CD14-positive monocyte (primary cell): ENCODE data around the gene KRT23. TPM values are rescaled to one million over a fixed set of nuclear protein-coding genes. Genes with fewer than 3 reads are reported as not detected.
"Not testable (repeated sequence)": the region's sequence is repeated elsewhere in the genome, so short reads cannot be mapped to it uniquely, and the experiment has no call there.

Experiments
- DNase-seq, 3 donors: peaks; one replicate each; pipeline ENCODE4 v3.0.0-alpha.2; 2011 to 2022
- H2AFZ ChIP-seq: 2 replicates; pipeline ENCODE4 v1.6.0; 2012; ENCODE audit warnings: mild to moderate bottlenecking, low read depth, low read length, inconsistent platforms; ENCODE audit not compliant: insufficient read depth, poor library complexity, severe bottlenecking
- H3K27ac ChIP-seq, 2 donors: 1 replicate in 1 of 2; 2 replicates in 1 of 2; pipeline ENCODE4 v1.5.1; 2012 to 2013; ENCODE audit warnings: low read length in 2 of 2, control low read depth in 1 of 2, inconsistent platforms in 1 of 2, low read depth in 1 of 2, mild to moderate bottlenecking in 1 of 2
- H3K27me3 ChIP-seq, 2 donors: one replicate each; pipeline versions ENCODE4 v1.6.0 to v1.6.1; 2011 to 2013; ENCODE audit warnings: low read length in 2 of 2; ENCODE audit not compliant: control insufficient read depth in 2 of 2, insufficient read depth in 2 of 2
- H3K36me3 ChIP-seq, 2 donors: replicated peaks in 1 of 2; 1 replicate in 1 of 2; 2 replicates in 1 of 2; pipeline versions ENCODE4 v1.5.1 to v1.6.1; 2012 to 2013; ENCODE audit warnings: low read length in 2 of 2, control low read depth in 1 of 2, inconsistent platforms in 1 of 2, mild to moderate bottlenecking in 1 of 2; ENCODE audit not compliant: insufficient read depth in 2 of 2, control insufficient read depth in 1 of 2
- H3K4me1 ChIP-seq, 2 donors: 1 replicate in 1 of 2; 2 replicates in 1 of 2; pipeline versions ENCODE4 v1.5.1 to v1.6.1; 2012 to 2013; ENCODE audit warnings: low read length in 2 of 2, control low read depth in 1 of 2, inconsistent platforms in 1 of 2, mild to moderate bottlenecking in 1 of 2, moderate library complexity in 1 of 2; ENCODE audit not compliant: insufficient read depth in 2 of 2, control insufficient read depth in 1 of 2
- H3K4me2 ChIP-seq: replicated peaks from 2 replicates; pipeline ENCODE3; 2012; ENCODE audit warnings: low read length, moderate library complexity, mild to moderate bottlenecking; ENCODE audit not compliant: poor library complexity, severe bottlenecking; ENCODE audit errors: extremely low read depth
- H3K4me3 ChIP-seq, 3 experiments: fragments of 200-600 bp in 1 of 3; sonication (generic) in 1 of 3; replicated peaks in 1 of 3; 1 replicate in 2 of 3; 2 replicates in 1 of 3; pipeline ENCODE4 v1.5.1; 2011 to 2013; ENCODE audit warnings: low read length in 3 of 3, mild to moderate bottlenecking in 3 of 3, control low read depth in 2 of 3, low read depth in 2 of 3, inconsistent platforms in 1 of 3, moderate library complexity in 1 of 3
- H3K79me2 ChIP-seq: 2 replicates; pipeline ENCODE4 v1.6.0; 2012; ENCODE audit warnings: mild to moderate bottlenecking, control low read depth, inconsistent platforms, low read length, moderate library complexity; ENCODE audit not compliant: insufficient read depth
- H3K9ac ChIP-seq: 2 replicates; pipeline ENCODE4 v1.6.0; 2017; ENCODE audit warnings: low read length, mild to moderate bottlenecking; ENCODE audit not compliant: insufficient read depth, poor library complexity, severe bottlenecking
- H3K9me3 ChIP-seq, 2 donors: replicated peaks in 1 of 2; 1 replicate in 1 of 2; 2 replicates in 1 of 2; pipeline versions ENCODE4 v1.5.1 to v1.6.1; 2012 to 2013; ENCODE audit warnings: low read length in 2 of 2, control low read depth in 1 of 2; ENCODE audit not compliant: control insufficient read depth in 1 of 2, insufficient read depth in 1 of 2
- H4K20me1 ChIP-seq: 2 replicates; pipeline ENCODE4 v1.6.0; 2012; ENCODE audit warnings: mild to moderate bottlenecking, low read length, control low read depth, moderate library complexity; ENCODE audit not compliant: insufficient read depth
- H3K27ac Mint-ChIP-seq, 7 donors: one replicate each; pipeline ENCODE4 v1.8.0; 2020; ENCODE audit warnings: mild to moderate bottlenecking in 7 of 7, mixed read lengths in 7 of 7, moderate library complexity in 6 of 7, inconsistent platforms in 2 of 7
- H3K27me3 Mint-ChIP-seq, 3 donors: one replicate each; pipeline ENCODE4 v1.8.0; 2021 to 2022; ENCODE audit warnings: low read depth in 3 of 3, mild to moderate bottlenecking in 3 of 3, mixed read lengths in 3 of 3, moderate library complexity in 3 of 3, inconsistent platforms in 1 of 3
- H3K36me3 Mint-ChIP-seq, 2 donors: one replicate each; pipeline ENCODE4 v1.8.0; 2020; ENCODE audit warnings: mixed read lengths in 2 of 2, inconsistent platforms in 1 of 2, mild to moderate bottlenecking in 1 of 2
- H3K4me1 Mint-ChIP-seq: one replicate; pipeline ENCODE4 v1.8.0; 2020; ENCODE audit warnings: mild to moderate bottlenecking, mixed read lengths
- H3K4me3 Mint-ChIP-seq, 2 donors: one replicate each; pipeline ENCODE4 v1.8.0; 2020; ENCODE audit warnings: mild to moderate bottlenecking in 2 of 2, mixed read lengths in 2 of 2, moderate library complexity in 1 of 2
- H3K9me3 Mint-ChIP-seq, 7 donors: one replicate each; pipeline ENCODE4 v1.8.0; 2020 to 2022; ENCODE audit warnings: mixed read lengths in 7 of 7, mild to moderate bottlenecking in 6 of 7, moderate library complexity in 6 of 7, inconsistent platforms in 2 of 7
- WGBS: methylation state at CpG from one replicate; pipeline ENCODE4 v1.1.5; 2013; ENCODE audit warnings: missing lambda C conversion rate; ENCODE audit not compliant: insufficient coverage; 5-methylcytosine and 5-hydroxymethylcytosine counted together
- intact Hi-C, 2 donors: fragments of 100-400 bp; cut with micrococcal nuclease; formaldehyde crosslinking; loops; one replicate each; pipeline versions ENCODE4 v1.15.0 to v1.15.1; 2023
- polyA plus RNA-seq, 3 donors: library from polyadenylated mRNA; depleted of rRNA in 1 of 3; unstranded in 2 of 3; stranded (reverse) in 1 of 3; fragments of 300-500 nt in 2 of 3; fragments of >200 nt in 1 of 3; fragmentation: Illumina TruSeq in 2 of 3; gene quantifications; 1 replicate in 2 of 3; 2 replicates in 1 of 3; pipeline ENCODE4 v1.2.3, GENCODE V29; 2012 to 2021
- TF ChIP-seq, protein P1 (sequence below): fragments of 200-600 bp; IDR thresholded peaks from one replicate; pipeline ENCODE4 v1.8.0; 2022; ENCODE audit warnings: antibody characterized with exemption, mild to moderate bottlenecking

The KRT23 gene
- polyA plus RNA-seq, 3 donors, result 1.7 to 7.6 (median 3.6) TPM

DNA sequence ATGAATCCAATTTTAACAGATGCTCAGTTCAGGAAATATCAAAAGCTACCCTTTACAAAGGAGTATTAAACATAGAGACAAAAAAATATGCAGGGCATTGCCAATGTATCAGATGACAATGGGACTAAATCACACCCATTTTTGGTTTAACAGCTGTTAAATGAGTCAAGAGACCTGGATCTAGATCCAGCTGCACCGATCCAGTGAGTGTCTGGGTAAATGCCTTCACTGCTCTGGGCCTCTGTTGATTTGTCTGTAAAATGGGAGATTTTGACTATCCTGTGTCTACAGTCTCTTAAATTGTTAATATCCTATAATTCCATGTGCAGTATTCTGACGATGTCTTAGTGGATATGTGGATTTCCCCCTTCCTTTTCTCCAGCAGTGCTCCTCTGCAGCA, 16.4 kb downstream of the KRT23 start:
- DNase-seq, result no peak
- Histone ChIP-seq H3K27me3 (peaks cover 5 to 12% of the 10 kb centered on the region in 2 donors), H3K36me3 (no peaks in the 10 kb centered on the region), H4K20me1 (no peaks in the 10 kb centered on the region), H3K4me3 (no peak overlapping the region), H3K27ac (peak overlapping the region in 1 of 2 donors; percentile 87), H3K4me1 (peaks cover 27 to 36% of the 10 kb centered on the region in 2 donors), H3K4me2 (no peak overlapping the region), H3K9me3 (no peaks in the 10 kb centered on the region), H2AFZ (no peak overlapping the region), H3K79me2 (no peaks in the 10 kb centered on the region), H3K9ac (no peak overlapping the region)
- Mint-ChIP-seq H3K36me3 (peaks cover 2 to 4% of the 10 kb centered on the region in 2 donors), H3K9me3 (peaks cover 0 to 2% (median 0%) of the 10 kb centered on the region in 7 donors), H3K27ac (peak overlapping the region in 3 of 7 donors; percentile 6 to 93 (median 85)), H3K27me3 (peaks cover 7 to 13% (median 9%) of the 10 kb centered on the region in 3 donors), H3K4me1 (peaks cover 20% of the 10 kb centered on the region), H3K4me3 (no peak overlapping the region)
- intact Hi-C loops, result no loop called here
- 100% methylated on average over 1 of the region's 2 CpGs for WGBS
- TF ChIP-seq, protein P1, sequence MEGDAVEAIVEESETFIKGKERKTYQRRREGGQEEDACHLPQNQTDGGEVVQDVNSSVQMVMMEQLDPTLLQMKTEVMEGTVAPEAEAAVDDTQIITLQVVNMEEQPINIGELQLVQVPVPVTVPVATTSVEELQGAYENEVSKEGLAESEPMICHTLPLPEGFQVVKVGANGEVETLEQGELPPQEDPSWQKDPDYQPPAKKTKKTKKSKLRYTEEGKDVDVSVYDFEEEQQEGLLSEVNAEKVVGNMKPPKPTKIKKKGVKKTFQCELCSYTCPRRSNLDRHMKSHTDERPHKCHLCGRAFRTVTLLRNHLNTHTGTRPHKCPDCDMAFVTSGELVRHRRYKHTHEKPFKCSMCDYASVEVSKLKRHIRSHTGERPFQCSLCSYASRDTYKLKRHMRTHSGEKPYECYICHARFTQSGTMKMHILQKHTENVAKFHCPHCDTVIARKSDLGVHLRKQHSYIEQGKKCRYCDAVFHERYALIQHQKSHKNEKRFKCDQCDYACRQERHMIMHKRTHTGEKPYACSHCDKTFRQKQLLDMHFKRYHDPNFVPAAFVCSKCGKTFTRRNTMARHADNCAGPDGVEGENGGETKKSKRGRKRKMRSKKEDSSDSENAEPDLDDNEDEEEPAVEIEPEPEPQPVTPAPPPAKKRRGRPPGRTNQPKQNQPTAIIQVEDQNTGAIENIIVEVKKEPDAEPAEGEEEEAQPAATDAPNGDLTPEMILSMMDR, result no peak

DNA sequence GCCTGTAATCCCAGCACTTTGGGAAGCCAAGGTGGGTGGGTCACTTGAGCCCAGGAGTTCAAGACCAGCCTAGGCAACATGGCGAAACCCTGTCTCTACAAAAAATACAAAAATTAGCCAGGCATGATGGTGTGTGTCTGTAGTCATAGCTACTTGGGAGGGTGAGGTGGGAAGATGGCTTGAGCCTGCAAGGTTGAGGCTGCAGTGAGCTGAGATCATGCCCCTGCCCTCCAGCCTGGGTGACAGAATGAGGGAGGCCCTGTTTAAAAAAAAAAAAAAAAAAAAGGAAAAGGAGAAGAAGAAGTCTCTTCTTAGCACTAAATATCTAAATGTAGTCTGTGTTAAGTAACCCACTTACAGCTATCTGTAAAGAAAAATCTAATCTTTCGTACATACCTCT, 20.3 kb downstream of the KRT23 start:
- H3K27me3 Mint-ChIP-seq, result not testable (repeated sequence)

More for the DNA sequence above, 20.3 kb downstream of the KRT23 start:
- intact Hi-C loops, result loop anchor here in 1 of 2 donors (10.0 kb wide), 1 partner anchor 588 kb away; the partner anchor contains the start of gene KRT13
- H3K4me3 ChIP-seq, H2AFZ ChIP-seq, H3K36me3 Mint-ChIP-seq, H3K9me3 ChIP-seq, H3K4me3 Mint-ChIP-seq, H3K4me2 ChIP-seq, H4K20me1 ChIP-seq, H3K9me3 Mint-ChIP-seq, H3K27ac ChIP-seq, H3K79me2 ChIP-seq, H3K36me3 ChIP-seq, H3K27me3 ChIP-seq, H3K9ac ChIP-seq: not testable (repeated sequence)
- peak in 1 of 3 donors; percentile 10 for DNase-seq
- H3K4me1 ChIP-seq, result peaks cover 56 to 66% of the 10 kb centered on the region in 2 donors
- WGBS, result no CpG with 5 or more reads among the region's 2 CpGs
- Mint-ChIP-seq H3K27ac (peak overlapping the region in 1 of 7 donors; percentile 30), H3K4me1 (peaks cover 45% of the 10 kb centered on the region)
